ENCODE data around the gene EPYC.

EPYC gene

DNA sequence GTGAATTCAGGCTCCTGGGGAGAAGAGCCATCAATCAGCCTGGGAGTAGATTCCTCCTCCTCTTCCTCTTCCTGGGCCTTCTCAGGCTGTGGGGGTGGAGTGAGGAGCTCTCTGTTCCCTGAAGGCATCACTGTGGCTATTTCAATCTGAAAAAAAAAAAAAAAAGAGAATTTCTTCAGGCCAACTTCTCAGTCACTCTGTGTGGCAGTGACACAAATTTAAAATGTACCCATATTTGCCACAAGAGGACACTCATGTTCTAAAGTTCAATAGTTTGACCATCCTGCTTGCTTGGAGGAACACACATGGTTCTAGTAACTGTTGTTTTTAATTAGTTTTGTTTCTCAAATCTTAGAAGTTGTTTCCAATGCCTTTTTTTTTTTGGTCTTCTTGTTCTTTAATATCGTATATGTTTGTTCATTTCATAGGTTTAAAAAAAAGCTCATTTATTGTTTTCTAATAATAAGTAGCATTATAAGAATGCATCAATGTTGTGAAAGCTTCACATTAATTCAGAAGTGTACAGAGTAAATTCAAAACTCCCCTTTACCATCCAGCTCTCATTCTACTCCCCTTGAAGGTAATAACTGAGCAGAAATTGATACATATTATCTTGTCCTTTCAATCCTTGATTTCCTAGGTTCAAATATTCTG is 26.5 kb downstream of the EPYC start:
- no CpG with 5 or more reads among the region's 1 CpG for WGBS, 2 experiments
- Histone ChIP-seq H3K36me3 (ENCODE audit: control insufficient read depth, insufficient read depth, low read length) (no peaks in the 10 kb centered on the region), H3K4me1 (ENCODE audit: control insufficient read depth, insufficient read depth, low read length) (no peaks in the 10 kb centered on the region), H3K27ac (ENCODE audit: insufficient read depth, low read depth, low read length, poor library complexity, severe bottlenecking) (no peak overlapping the region), H3K27me3 (ENCODE audit: control insufficient read depth, insufficient read depth, low read length, poor library complexity, severe bottlenecking) (no peaks in the 10 kb centered on the region), H3K9me3 (ENCODE audit: control insufficient read depth, low read length) (no peaks in the 10 kb centered on the region), H3K4me3 (ENCODE audit: insufficient read depth, low read depth, low read length) (no peak overlapping the region)

DNA sequence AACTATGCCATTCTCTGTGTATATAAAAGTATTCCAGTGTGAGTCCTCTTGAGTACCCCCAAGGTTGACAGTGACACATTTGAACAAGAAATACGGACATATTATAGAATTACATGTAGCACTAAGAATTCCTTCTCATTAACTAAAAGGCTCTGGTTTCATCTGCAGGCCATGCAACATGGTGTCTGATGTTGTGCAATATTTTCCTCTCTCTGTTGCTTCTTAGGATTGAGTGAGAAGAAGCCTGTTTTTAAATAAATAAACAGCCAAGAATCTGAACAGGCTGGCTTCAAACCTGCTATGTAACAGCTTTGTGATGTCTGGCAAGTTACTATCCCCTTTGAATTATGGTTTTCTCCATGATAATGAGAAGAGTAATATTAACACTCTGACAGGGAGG is 27.5 kb downstream of the EPYC start:
- Histone ChIP-seq H3K4me1 (ENCODE audit: control insufficient read depth, insufficient read depth, low read length) (no peaks in the 10 kb centered on the region), H3K36me3 (ENCODE audit: control insufficient read depth, insufficient read depth, low read length) (no peaks in the 10 kb centered on the region)
- 100% methylated on average over 1 of the region's 1 CpG for WGBS, 2 experiments

DNA sequence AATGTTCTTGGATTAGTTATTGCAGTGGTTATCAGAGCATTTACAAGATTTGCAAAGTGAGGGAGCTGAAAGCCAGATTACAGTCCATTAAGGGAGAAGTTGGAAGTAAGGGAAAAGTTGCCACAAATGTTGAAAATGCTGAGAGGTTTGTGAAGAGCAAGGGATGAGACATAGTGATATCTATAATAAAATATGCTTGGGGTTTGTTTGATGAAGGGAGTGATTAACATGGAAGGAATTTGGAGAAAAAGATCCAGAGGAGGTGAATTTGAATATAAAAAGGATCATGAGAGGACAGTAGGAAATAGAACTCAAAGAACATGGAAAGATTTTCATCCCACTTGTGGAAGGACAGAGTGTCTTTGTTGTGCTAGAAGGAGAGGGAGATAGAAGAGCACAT is 30.5 kb downstream of the EPYC start:
- no peaks in the 10 kb centered on the region for H3K4me1 ChIP-seq (ENCODE audit: control insufficient read depth, insufficient read depth, low read length)
- no peaks in the 10 kb centered on the region for H3K9me3 ChIP-seq (ENCODE audit: control insufficient read depth, low read length)
- no peak overlapping the region for H3K4me3 ChIP-seq (ENCODE audit: insufficient read depth, low read depth, low read length)
- H3K36me3 ChIP-seq (ENCODE audit: control insufficient read depth, insufficient read depth, low read length) = no peaks in the 10 kb centered on the region
- H3K27ac ChIP-seq (ENCODE audit: insufficient read depth, low read depth, low read length, poor library complexity, severe bottlenecking) = no peak overlapping the region
- no peaks in the 10 kb centered on the region for H3K27me3 ChIP-seq (ENCODE audit: control insufficient read depth, insufficient read depth, low read length, poor library complexity, severe bottlenecking)

More for the DNA sequence above, 27.5 kb downstream of the EPYC start:
- no peaks in the 10 kb centered on the region for H3K27me3 ChIP-seq (ENCODE audit: control insufficient read depth, insufficient read depth, low read length, poor library complexity, severe bottlenecking)
- no peak overlapping the region for H3K4me3 ChIP-seq (ENCODE audit: insufficient read depth, low read depth, low read length)
- H3K9me3 ChIP-seq (ENCODE audit: control insufficient read depth, low read length) = no peaks in the 10 kb centered on the region
- H3K27ac ChIP-seq (ENCODE audit: insufficient read depth, low read depth, low read length, poor library complexity, severe bottlenecking) = no peak overlapping the region

- no peaks in the 10 kb centered on the region for H3K9me3 ChIP-seq (ENCODE audit: control insufficient read depth, low read length)
- H3K4me3 ChIP-seq (ENCODE audit: insufficient read depth, low read depth, low read length) = no peak overlapping the region
- H3K27ac ChIP-seq (ENCODE audit: insufficient read depth, low read depth, low read length, poor library complexity, severe bottlenecking) = no peak overlapping the region
- H3K27me3 ChIP-seq (ENCODE audit: control insufficient read depth, insufficient read depth, low read length, poor library complexity, severe bottlenecking) = no peaks in the 10 kb centered on the region
- no peaks in the 10 kb centered on the region for H3K36me3 ChIP-seq (ENCODE audit: control insufficient read depth, insufficient read depth, low read length)
- H3K4me1 ChIP-seq (ENCODE audit: control insufficient read depth, insufficient read depth, low read length) = no peaks in the 10 kb centered on the region
Observed at GRCh38 chr12:90972226-90972625, 32.5 kb downstream of the EPYC start.

- no peaks in the 10 kb centered on the region for H3K36me3 ChIP-seq (ENCODE audit: control insufficient read depth, insufficient read depth, low read length)
- H3K27ac ChIP-seq (ENCODE audit: insufficient read depth, low read depth, low read length, poor library complexity, severe bottlenecking) = no peak overlapping the region
- H3K27me3 ChIP-seq (ENCODE audit: control insufficient read depth, insufficient read depth, low read length, poor library complexity, severe bottlenecking) = no peaks in the 10 kb centered on the region
- no peaks in the 10 kb centered on the region for H3K4me1 ChIP-seq (ENCODE audit: control insufficient read depth, insufficient read depth, low read length)
- no peak overlapping the region for H3K4me3 ChIP-seq (ENCODE audit: insufficient read depth, low read depth, low read length)
- no peaks in the 10 kb centered on the region for H3K9me3 ChIP-seq (ENCODE audit: control insufficient read depth, low read length)
Observed at GRCh38 chr12:90970911-90971310, 33.9 kb downstream of the EPYC start.

GRCh38 chr12:90970471-90970870 is 34.3 kb downstream of the EPYC start:
- H3K36me3 ChIP-seq (ENCODE audit: control insufficient read depth, insufficient read depth, low read length) = no peaks in the 10 kb centered on the region

DNA sequence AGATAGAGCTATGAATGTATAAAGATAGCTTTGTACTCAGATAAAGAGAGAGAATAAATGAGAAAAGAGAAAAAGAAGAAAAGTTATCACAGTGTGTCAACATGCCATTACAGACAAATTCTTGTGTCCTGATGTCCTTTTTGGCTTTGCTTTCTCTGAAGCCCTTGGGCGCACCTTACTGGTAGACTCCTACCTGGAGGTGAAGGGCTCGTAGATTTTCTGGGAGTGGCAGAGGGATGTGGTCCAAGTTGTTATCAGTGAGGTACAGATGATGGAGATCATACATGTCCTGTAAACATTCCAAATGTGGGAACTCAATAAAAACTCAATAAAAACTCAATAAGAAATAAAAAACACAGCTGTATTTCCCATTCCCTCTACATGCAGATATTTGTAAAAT is 34.9 kb downstream of the EPYC start:
- Histone ChIP-seq H3K9me3 (ENCODE audit: control insufficient read depth, low read length) (no peaks in the 10 kb centered on the region), H3K4me1 (ENCODE audit: control insufficient read depth, insufficient read depth, low read length) (no peaks in the 10 kb centered on the region), H3K27ac (ENCODE audit: insufficient read depth, low read depth, low read length, poor library complexity, severe bottlenecking) (no peak overlapping the region), H3K36me3 (ENCODE audit: control insufficient read depth, insufficient read depth, low read length) (no peaks in the 10 kb centered on the region), H3K27me3 (ENCODE audit: control insufficient read depth, insufficient read depth, low read length, poor library complexity, severe bottlenecking) (no peaks in the 10 kb centered on the region), H3K4me3 (ENCODE audit: insufficient read depth, low read depth, low read length) (no peak overlapping the region)
- 94 to 100% methylated on average over 2 of the region's 2 CpGs for WGBS, 2 experiments

More at GRCh38 chr12:90970471-90970870, 34.3 kb downstream of the EPYC start:
- H3K27me3 ChIP-seq (ENCODE audit: control insufficient read depth, insufficient read depth, low read length, poor library complexity, severe bottlenecking) = no peaks in the 10 kb centered on the region
- H3K4me1 ChIP-seq (ENCODE audit: control insufficient read depth, insufficient read depth, low read length) = no peaks in the 10 kb centered on the region
- no peak overlapping the region for H3K4me3 ChIP-seq (ENCODE audit: insufficient read depth, low read depth, low read length)
- H3K9me3 ChIP-seq (ENCODE audit: control insufficient read depth, low read length) = no peaks in the 10 kb centered on the region
- no peak overlapping the region for H3K27ac ChIP-seq (ENCODE audit: insufficient read depth, low read depth, low read length, poor library complexity, severe bottlenecking)

GRCh38 chr12:90969346-90969745 is 35.4 kb downstream of the EPYC start:
- H3K36me3 ChIP-seq (ENCODE audit: control insufficient read depth, insufficient read depth, low read length) = no peaks in the 10 kb centered on the region
- WGBS, 2 experiments = no CpG with 5 or more reads among the region's 1 CpG
- no peak overlapping the region for H3K27ac ChIP-seq (ENCODE audit: insufficient read depth, low read depth, low read length, poor library complexity, severe bottlenecking)
- H3K4me3 ChIP-seq (ENCODE audit: insufficient read depth, low read depth, low read length) = no peak overlapping the region
- no peaks in the 10 kb centered on the region for H3K27me3 ChIP-seq (ENCODE audit: control insufficient read depth, insufficient read depth, low read length, poor library complexity, severe bottlenecking)
- no peaks in the 10 kb centered on the region for H3K4me1 ChIP-seq (ENCODE audit: control insufficient read depth, insufficient read depth, low read length)
- no peaks in the 10 kb centered on the region for H3K9me3 ChIP-seq (ENCODE audit: control insufficient read depth, low read length)

DNA sequence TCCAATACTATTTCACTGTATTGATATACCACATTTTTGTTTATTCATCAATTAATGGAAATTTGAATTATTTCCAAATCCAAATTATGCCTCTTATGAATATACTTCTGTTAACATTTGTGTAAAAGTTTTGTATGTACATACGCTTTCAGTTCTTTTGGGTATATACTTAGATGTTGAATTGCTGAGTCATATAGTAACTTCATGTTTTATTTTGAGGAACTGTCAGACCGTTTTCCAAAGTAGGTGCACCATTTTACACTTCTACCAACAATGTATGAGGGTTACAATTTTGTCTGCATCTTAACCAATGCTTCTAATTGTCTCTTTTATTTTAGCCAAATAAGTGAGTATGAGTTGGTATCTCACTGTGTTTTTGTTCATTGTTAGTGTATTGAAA is 39.6 kb downstream of the EPYC start:
- no peak overlapping the region for H3K27ac ChIP-seq (ENCODE audit: insufficient read depth, low read depth, low read length, poor library complexity, severe bottlenecking)
- no peaks in the 10 kb centered on the region for H3K4me1 ChIP-seq (ENCODE audit: control insufficient read depth, insufficient read depth, low read length)
- WGBS, 2 experiments = 100% methylated on average over 1 to 2 of the region's 2 CpGs
- H3K36me3 ChIP-seq (ENCODE audit: control insufficient read depth, insufficient read depth, low read length) = no peaks in the 10 kb centered on the region
- H3K9me3 ChIP-seq (ENCODE audit: control insufficient read depth, low read length) = no peaks in the 10 kb centered on the region
- no peaks in the 10 kb centered on the region for H3K27me3 ChIP-seq (ENCODE audit: control insufficient read depth, insufficient read depth, low read length, poor library complexity, severe bottlenecking)
- H3K4me3 ChIP-seq (ENCODE audit: insufficient read depth, low read depth, low read length) = no peak overlapping the region

DNA sequence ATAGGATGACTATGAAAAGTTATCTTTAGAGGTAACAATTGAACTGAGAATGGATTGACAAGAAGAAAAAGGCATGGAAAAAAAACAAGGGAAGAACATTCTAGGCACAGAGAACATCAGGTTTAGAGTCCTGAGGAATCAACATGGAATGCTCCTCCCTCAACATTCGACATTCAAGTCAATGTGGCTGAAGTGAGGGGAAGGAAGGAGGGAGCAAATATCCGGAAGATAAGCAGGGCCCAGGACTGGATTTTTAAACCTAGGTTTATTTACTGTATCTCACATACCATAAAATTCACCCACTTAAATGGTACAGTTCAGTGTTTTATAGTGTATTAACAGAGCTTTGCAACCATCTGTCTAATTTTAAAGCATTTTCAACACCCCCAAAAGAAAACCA is 40.2 kb downstream of the EPYC start:
- WGBS, 2 experiments = 50 to 83% methylated on average over 1 of the region's 2 CpGs
- Histone ChIP-seq H3K27me3 (ENCODE audit: control insufficient read depth, insufficient read depth, low read length, poor library complexity, severe bottlenecking) (no peaks in the 10 kb centered on the region), H3K9me3 (ENCODE audit: control insufficient read depth, low read length) (no peaks in the 10 kb centered on the region), H3K36me3 (ENCODE audit: control insufficient read depth, insufficient read depth, low read length) (no peaks in the 10 kb centered on the region), H3K4me3 (ENCODE audit: insufficient read depth, low read depth, low read length) (no peak overlapping the region), H3K4me1 (ENCODE audit: control insufficient read depth, insufficient read depth, low read length) (no peaks in the 10 kb centered on the region), H3K27ac (ENCODE audit: insufficient read depth, low read depth, low read length, poor library complexity, severe bottlenecking) (no peak overlapping the region)

DNA sequence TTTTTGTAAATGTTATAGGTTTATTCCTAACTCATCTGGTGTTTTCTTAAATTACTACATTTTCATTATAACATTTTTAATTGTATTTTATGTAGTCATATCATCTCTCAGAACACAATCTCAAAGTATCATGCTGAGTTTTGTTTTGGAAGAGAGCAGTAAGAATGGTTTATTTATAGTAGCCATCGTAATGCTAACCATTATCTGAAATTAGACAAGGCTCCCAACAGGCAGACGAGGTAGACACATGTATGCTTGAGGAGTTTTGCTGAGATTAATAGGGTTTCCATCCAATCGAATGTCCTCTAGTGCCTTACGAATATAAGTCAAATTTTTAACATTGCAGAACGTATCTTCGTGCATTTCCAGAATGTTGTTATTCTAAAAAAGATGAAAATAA is 40.8 kb downstream of the EPYC start:
- Histone ChIP-seq H3K9me3 (ENCODE audit: control insufficient read depth, low read length) (no peaks in the 10 kb centered on the region), H3K36me3 (ENCODE audit: control insufficient read depth, insufficient read depth, low read length) (no peaks in the 10 kb centered on the region), H3K4me1 (ENCODE audit: control insufficient read depth, insufficient read depth, low read length) (no peaks in the 10 kb centered on the region), H3K4me3 (ENCODE audit: insufficient read depth, low read depth, low read length) (no peak overlapping the region), H3K27ac (ENCODE audit: insufficient read depth, low read depth, low read length, poor library complexity, severe bottlenecking) (no peak overlapping the region), H3K27me3 (ENCODE audit: control insufficient read depth, insufficient read depth, low read length, poor library complexity, severe bottlenecking) (no peaks in the 10 kb centered on the region)
- WGBS, 2 experiments = 96% methylated on average over 4 to 6 of the region's 6 CpGs

All from ectodermal cell (in vitro differentiated cells).